C4-2B (cell line): ENCODE results near the gene RBM38.

Experiments
- H3K27ac ChIP-seq: fragments of 450-650 bp; 2 replicates; pipeline ENCODE4 v1.5.1; 2017
- CTCF ChIP-seq: fragments of 450-650 bp; conservative IDR thresholded peaks from 2 replicates; pipeline ENCODE4 v1.5.1; 2017; ENCODE audit warnings: mild to moderate bottlenecking
- ZFX ChIP-seq: fragments of 450-650 bp; IDR thresholded peaks from 2 replicates; pipeline ENCODE4 v1.6.1; 2017

RBM38 gene

GRCh38 chr20:57404006-57404405 lies 12.8 kb downstream of the RBM38 start:
- H3K27ac ChIP-seq: no peak overlapping the region
- TF ChIP-seq ZFX (no peak), CTCF (no peak)

GRCh38 chr20:57404419-57405072 lies 13.3 kb downstream of the RBM38 start:
- no peak overlapping the region for H3K27ac ChIP-seq
- no peak for TF ChIP-seq ZFX
- TF ChIP-seq CTCF: no peak

GRCh38 chr20:57405236-57406016 lies 14.2 kb downstream of the RBM38 start:
- TF ChIP-seq CTCF: no peak
- TF ChIP-seq ZFX: no peak
- no peak overlapping the region for H3K27ac ChIP-seq

GRCh38 chr20:57407541-57407956 lies 16.4 kb downstream of the RBM38 start:
- H3K27ac ChIP-seq: no peak overlapping the region
- TF ChIP-seq ZFX (no peak), CTCF (no peak)

- TF ChIP-seq ZFX (no peak), CTCF (no peak)
- H3K27ac ChIP-seq: no peak overlapping the region
Observed at GRCh38 chr20:57408131-57408530, 16.9 kb downstream of the RBM38 start.

- H3K27ac ChIP-seq: no peak overlapping the region
- TF ChIP-seq ZFX: no peak
- no peak for TF ChIP-seq CTCF
Observed at GRCh38 chr20:57408536-57409233, 17.5 kb downstream of the RBM38 start.

GRCh38 chr20:57409316-57409671 lies 18.1 kb downstream of the RBM38 start:
- H3K27ac ChIP-seq: no peak overlapping the region
- no peak for TF ChIP-seq ZFX
- TF ChIP-seq CTCF: no peak
